GM21723 (cell line): ENCODE data around the gene ERICH2.

Experiments
- ATAC-seq: cut with Tn5 transposase; IDR thresholded peaks from one replicate; pipeline ENCODE4 v1.9.1; 2021; ENCODE audit warnings: mild to moderate bottlenecking, moderate library complexity; ENCODE audit not compliant: unreplicated experiment

Gene ERICH2

GRCh38 chr2:170761572-170761971 lies 8.6 kb upstream of the ERICH2 start:
- ATAC-seq = no peak

DNA sequence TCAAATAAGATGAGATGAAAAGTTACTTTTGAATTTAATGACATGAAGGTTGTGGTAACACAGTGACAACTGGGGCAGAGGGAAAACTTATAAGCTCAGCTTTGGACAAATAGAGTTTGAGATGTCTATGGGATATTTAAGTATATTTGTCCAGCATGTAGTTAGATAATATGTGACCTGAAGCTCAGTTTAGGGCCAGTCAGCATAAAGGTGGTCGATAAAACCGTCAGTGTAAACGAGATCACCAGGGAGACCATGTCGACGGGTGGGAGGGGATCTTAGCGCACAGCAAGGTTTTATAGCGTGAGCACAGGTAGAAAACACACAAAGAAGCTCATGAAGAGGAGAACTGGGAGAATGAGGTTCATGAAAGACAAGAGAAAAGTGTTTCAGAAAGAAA lies 7.4 kb upstream of the ERICH2 start:
- ATAC-seq = no peak

DNA sequence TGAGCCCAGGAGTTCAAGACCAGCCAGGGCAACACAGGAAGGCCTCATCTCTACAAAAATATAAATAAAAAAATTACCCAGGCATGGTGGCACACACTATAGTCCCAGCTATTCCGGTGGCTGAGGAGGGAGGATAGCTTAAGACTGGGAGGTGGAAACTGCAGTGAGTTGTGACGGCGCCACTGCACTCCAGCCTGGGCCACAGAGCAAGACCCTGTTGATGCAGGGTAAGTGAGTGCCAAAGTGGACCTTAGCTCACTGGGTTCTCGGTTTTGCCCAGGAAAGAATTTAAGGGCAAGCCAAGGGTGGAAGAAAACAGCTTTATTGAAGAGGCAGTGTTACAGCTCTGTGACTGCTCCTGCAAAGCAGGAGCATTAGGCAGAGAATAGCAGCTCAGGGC lies 6.9 kb upstream of the ERICH2 start:
- ATAC-seq = no peak

DNA sequence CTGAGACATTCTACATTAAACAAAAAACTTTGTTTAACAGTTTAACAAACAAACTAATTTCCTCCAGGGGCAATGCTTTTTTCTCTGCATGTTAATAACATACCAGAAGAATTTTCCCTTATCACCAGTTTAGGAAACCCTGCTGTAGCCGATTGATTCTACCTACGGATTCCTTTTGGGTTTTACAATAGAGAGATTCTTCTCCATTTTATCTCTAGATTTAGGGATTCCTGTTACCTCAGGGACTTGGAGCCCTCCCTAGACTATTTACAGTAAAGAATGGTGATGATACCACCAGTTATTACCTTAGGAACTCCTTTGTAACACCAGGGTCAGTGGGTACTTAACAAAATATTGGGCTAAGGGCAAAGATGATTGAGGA lies 5.3 kb upstream of the ERICH2 start:
- ATAC-seq = no peak

DNA sequence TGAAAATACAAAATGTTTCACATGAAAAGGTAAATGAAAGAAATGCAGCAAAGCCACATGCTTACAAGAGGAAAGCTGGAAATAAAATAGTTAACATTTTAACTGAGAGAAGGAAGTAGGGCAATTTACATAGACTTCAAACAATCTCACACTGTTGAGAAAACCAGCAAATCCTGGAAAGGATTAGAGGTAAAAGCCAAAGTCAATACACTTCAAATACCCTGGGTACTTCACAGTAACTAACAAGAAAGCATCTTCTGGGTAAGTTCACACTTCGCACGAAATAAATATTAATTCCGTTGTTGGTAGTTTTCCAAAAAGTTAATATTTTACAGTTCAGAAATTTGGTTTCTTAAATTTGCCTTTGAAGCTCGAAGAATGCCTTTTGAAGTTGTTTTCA lies 3.5 kb upstream of the ERICH2 start:
- no peak for ATAC-seq

DNA sequence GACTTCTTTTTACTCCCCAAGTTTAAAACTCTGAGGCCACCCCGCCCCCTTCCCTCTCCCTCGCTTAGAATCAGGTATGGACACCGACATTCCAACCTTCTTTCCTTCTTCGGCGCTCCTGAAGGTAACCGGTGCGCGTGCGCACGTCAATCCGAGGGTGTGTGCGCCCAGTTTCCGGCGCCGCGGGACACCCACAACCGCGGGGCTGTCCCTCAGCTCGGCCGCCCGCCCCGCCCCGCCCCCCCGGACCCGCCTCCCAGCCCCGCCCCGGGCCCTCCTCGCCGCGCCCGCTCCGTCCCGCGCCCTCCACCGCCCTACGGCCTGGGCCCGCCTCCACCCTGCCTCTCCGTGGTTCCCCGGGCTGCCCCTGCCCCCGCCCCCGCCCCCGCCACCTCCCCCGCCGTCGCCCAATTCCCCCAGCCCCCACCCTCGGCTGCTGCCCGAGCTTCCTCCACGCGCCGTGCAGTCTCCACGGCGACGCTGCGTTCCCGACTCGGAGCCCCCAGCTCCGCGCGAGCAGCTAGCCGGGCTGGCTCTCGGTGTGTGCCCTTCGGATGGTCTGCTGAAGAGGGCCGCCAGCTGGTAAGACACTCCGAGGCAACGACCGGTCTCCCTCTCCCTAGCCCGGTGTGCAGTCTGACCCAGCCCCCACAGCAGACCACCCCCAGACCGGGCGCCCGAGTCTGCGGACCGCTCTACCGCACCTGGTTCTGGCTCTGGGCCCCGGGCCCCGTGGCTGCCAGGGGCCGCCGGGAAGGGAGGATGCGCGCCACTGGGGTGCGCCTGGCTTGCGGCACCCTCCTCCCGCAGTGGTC lies 635 bp downstream of the ERICH2 start:
- ATAC-seq = peak; percentile 87

DNA sequence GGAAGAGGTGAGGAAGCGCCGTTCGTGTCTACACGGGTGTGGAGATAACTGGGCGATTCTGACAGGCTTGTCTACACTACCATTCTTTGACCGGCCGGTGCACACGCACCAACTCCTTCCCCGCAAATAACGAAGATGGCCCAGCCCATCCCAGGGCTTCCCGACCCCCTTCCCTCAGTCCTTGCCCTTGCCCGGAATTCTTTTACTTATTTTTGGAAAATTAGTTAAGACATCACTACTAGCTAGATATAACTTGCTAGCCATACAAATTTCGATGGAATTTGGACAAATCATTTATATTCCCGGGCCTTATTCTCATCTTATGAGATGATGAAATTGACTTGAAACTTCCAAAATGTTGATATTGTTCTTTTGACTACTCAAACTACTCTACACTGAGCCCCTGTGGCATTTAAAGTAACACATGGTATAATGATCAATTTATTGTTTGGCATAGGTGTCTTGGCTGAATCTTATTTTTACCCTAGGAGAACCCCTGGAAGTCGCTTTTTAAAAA lies 1.3 kb downstream of the ERICH2 start:
- ATAC-seq = no peak

GRCh38 chr2:170772295-170772694 lies 2.1 kb downstream of the ERICH2 start:
- no peak for ATAC-seq

GRCh38 chr2:170774074-170774473 lies 3.9 kb downstream of the ERICH2 start:
- ATAC-seq = no peak

DNA sequence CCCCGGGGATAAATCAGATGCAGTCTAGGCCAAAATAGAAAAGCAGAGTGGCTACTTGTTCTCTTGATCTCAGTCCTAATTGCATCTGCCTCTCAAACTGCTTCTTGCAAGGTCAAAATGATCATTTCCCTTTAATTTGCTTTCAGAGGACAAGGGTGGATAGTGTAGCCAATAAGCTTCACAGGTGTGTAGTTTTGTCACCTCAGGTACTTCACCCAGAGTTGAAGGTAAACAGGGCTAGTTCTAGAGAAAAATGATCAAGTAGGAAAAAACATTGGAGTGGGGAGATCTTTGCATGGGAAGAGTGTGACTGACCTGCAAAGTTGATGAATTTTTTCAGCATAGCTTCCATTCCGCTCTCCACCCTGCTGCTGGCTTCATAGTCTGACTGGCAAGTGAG lies 8.7 kb downstream of the ERICH2 start:
- ATAC-seq = no peak

DNA sequence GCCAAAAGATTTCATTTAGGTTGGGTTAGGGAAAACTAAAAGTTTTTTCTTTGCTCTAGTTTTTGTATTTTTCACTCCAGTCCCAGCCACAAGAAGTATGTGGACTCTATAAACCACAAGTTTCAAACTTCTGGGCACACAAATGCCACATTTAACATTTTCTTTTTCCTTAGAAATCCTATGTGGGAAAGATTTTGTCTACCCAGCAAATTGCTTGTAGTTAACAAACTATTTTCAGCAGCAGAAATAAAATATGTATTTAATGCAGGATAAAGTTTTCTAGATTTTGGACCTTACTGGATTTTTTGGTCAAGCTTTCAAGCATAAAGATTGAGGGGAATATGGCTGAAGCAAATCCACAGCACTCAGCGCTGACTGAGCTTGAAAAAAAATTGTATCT lies 9.1 kb downstream of the ERICH2 start:
- no peak for ATAC-seq

DNA sequence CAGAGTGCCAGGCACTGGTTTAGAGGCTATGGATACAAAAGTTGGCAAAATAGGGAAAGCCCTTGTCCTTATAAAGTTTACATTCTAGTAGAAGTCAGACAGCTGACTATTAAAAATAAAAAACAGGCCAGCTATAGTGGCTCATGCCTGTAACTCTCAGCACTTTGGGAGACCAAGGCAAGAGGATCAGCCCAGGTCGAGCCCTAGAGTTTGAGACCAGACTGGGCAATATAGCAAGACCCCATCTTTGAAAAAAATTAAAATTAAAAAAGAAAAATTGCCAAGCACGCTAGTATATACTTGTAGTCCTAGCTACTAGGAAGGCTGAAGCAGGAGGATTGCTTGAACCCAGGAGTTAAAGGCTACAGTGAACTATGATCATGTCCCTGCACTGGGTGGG lies 12.5 kb downstream of the ERICH2 start:
- ATAC-seq = no peak

DNA sequence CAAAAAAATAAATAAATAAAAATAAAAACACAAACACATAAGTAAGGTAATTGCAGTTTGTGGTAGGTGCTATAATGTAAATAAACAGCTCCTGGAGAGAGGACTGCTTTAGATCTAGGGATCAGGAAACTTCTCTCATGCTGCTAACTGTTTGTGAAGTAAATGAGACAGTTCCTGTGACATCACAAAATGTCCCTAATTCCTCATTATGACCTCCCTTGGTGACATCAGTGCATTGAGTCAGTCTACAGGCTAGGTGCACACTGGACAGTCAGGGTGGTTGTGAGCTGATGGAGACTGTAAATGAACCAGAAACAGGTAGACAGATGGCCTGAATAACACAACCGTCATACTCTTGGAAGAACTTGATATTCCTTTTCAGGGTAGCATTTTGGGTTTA lies 13.4 kb downstream of the ERICH2 start:
- no peak for ATAC-seq

- no peak for ATAC-seq
Observed at GRCh38 chr2:170798996-170799395, 28.8 kb downstream of the ERICH2 start.

GRCh38 chr2:170806548-170806947 lies 36.4 kb downstream of the ERICH2 start:
- ATAC-seq = no peak

GRCh38 chr2:170812710-170813600 lies 42.8 kb downstream of the ERICH2 start:
- no peak for ATAC-seq

DNA sequence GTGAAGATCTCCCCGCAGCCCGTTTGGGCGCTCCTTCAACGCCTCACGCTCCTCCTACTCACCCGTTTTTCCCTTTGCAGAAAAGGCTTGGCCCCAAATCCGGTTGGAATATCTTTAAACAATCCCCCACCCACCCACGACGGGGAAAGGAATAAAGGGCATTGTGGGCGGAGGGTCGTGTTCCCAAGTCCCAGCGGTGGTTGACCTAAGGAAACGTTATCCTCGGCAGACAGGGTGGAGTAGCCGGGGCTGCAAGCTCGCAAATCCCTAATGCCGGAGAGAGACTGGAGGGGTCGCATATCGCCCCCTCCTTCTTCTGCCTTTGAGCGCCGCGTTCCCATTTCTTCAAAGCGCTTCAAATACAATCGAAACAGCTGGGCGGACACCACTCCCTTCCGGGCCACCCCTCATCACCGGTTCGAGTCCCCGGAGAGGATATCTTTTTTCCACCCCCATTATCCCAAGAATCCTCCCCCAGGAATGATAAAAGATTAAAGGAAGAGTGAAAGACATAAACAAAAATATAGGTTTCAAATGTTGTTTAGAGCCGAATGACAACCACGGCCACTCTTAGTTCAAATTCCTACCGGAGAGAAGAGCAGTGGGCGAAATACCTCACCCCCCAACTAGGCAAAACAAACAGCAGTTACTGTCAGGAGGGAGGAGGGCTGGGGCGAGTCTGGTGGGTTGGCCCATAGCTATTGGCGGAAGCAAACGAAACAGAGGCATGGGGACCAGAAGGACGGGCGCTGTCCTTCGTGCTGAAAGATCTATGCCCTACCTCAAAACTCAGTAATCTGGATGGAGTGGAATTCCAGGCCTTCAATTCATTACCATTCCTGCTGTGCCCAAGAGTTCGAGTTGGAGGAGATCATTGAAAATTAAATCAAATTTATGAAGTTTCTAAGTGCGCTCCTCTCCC lies 43.7 kb downstream of the ERICH2 start:
- no peak for ATAC-seq

- no peak for ATAC-seq
Observed at GRCh38 chr2:170814533-170815230, 44.5 kb downstream of the ERICH2 start.

- peak; percentile 5 for ATAC-seq
Observed at GRCh38 chr2:170815311-170815710, 45.1 kb downstream of the ERICH2 start.
